HL-60 (cell line): Measurements from ENCODE around the gene FNDC3B.

Experiments
- DNase-seq, 2 experiments: peaks; one replicate each; pipeline ENCODE4 v3.0.0-alpha.2; 2010 to 2020; ENCODE audit warnings: low read depth in 1 of 2, low spot score in 1 of 2
- H3K27ac ChIP-seq: fragments of 250-450 bp; sonication (Bioruptor Pico); replicated peaks from 2 replicates; pipeline ENCODE4 v1.5.1; 2020; ENCODE audit warnings: mild to moderate bottlenecking, moderate library complexity
- H3K27me3 ChIP-seq: fragments of 250-450 bp; sonication (Bioruptor Pico); 2 replicates; pipeline ENCODE4 v1.5.1; 2021; ENCODE audit warnings: mild to moderate bottlenecking, moderate library complexity; ENCODE audit not compliant: insufficient read depth, poor library complexity, severe bottlenecking
- H3K4me3 ChIP-seq: replicated peaks from 2 replicates; pipeline ENCODE4 v1.5.1; 2011; ENCODE audit warnings: mild to moderate bottlenecking, control low read depth, low read length; ENCODE audit not compliant: insufficient read depth
- CTCF ChIP-seq: IDR thresholded peaks from one replicate; pipeline ENCODE4 v1.5.1; 2011; ENCODE audit warnings: low read length, control low read depth, inconsistent platforms; ENCODE audit not compliant: insufficient read depth
- GABPA ChIP-seq: IDR thresholded peaks from 2 replicates; pipeline ENCODE4 v1.6.1; 2012; ENCODE audit warnings: low read depth
- POLR2AphosphoS5 ChIP-seq: IDR thresholded peaks from 2 replicates; pipeline ENCODE4 v1.6.1; 2012; ENCODE audit warnings: low read depth
- REST ChIP-seq: IDR thresholded peaks from 2 replicates; pipeline ENCODE4 v1.6.1; 2012; ENCODE audit warnings: low read depth; ENCODE audit not compliant: insufficient replicate concordance
- SPI1 ChIP-seq: IDR thresholded peaks from 2 replicates; pipeline ENCODE4 v1.6.1; 2012; ENCODE audit warnings: low read depth, mild to moderate bottlenecking, borderline replicate concordance

The FNDC3B gene

GRCh38 chr3:172129498-172129849 is 90.1 kb downstream of the FNDC3B start:
- Histone ChIP-seq H3K4me3 (no peak overlapping the region), H3K27ac (peak overlapping the region; percentile 98), H3K27me3 (no peaks in the 10 kb centered on the region)
- TF ChIP-seq POLR2AphosphoS5 (no peak), SPI1 (no peak), GABPA (no peak), REST (no peak), CTCF (no peak)
- peak in 1 of 2 experiments; percentile 90 for DNase-seq

GRCh38 chr3:172129850-172130716 is 90.7 kb downstream of the FNDC3B start:
- H3K4me3 ChIP-seq: no peak overlapping the region
- TF ChIP-seq POLR2AphosphoS5 (peak; percentile 69), CTCF (no peak), SPI1 (peak; percentile 56; the same call in 1 of the 2 replicates), REST (peak; percentile 38), GABPA (peak; percentile 42; the same call in 1 of the 2 replicates)
- peak; percentile 97 to 99 for DNase-seq
- H3K27me3 ChIP-seq: no peaks in the 10 kb centered on the region
- H3K27ac ChIP-seq: peak overlapping the region; percentile 98

GRCh38 chr3:172130717-172131050 is 91.3 kb downstream of the FNDC3B start:
- no peak for DNase-seq
- Histone ChIP-seq H3K27me3 (no peaks in the 10 kb centered on the region), H3K27ac (peak overlapping the region; percentile 98), H3K4me3 (no peak overlapping the region)
- no peak for TF ChIP-seq POLR2AphosphoS5
- no peak for TF ChIP-seq REST
- TF ChIP-seq SPI1: no peak
- TF ChIP-seq GABPA: no peak
- no peak for TF ChIP-seq CTCF
